Activated CD8-positive, alpha-beta memory T cell treated with anti-CD3 and anti-CD28 coated beads for 1 hour (primary cell): Measurements from ENCODE around the gene IGIP.

Experiments used
- DNase-seq, 2 donors: peaks; one replicate each; pipeline ENCODE4 v3.0.0-alpha.2; 2020; ENCODE audit warnings: low read depth in 1 of 2; ENCODE audit errors: extremely low read depth in 1 of 2

Gene IGIP

DNA sequence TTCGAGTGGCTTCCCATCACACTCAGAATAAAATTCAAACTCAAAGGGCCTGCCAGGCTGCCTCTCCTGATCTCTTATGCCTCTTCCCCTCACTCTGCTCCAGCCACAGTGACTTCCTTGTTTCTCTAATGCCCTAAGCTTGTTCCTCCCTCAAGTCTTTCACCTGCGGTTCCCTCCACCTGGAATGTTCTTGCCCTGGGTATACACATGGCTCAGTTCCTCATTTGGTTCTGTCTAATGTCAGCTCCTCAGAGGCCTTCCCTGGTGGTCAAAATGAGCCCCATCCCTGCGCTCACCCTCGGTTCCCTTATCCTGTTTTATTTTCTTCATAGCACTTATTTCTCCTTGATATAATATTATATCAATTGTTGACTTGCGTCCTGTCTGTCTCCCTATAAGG lies 36.5 kb downstream of the IGIP start:
- no peak for DNase-seq

DNA sequence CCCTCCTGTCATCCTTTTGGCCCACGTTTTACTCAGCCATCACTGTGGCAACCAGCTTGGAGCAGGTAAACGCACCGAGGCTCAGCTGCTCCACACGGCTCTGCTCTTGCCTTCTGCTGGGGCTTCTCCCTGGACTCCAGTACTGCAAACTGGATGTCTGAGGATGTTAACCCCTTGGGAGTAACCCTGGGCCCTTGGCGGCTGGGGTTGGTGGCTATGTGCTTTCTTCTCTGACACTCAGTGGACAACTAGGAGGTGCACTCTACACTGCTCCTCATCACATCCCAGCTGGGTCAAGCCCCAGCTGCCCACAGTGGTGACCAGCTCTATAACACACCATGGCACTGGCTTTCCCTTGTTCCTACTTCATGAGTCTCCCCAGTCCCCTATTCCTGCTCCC lies 37.0 kb downstream of the IGIP start:
- DNase-seq, result no peak

DNA sequence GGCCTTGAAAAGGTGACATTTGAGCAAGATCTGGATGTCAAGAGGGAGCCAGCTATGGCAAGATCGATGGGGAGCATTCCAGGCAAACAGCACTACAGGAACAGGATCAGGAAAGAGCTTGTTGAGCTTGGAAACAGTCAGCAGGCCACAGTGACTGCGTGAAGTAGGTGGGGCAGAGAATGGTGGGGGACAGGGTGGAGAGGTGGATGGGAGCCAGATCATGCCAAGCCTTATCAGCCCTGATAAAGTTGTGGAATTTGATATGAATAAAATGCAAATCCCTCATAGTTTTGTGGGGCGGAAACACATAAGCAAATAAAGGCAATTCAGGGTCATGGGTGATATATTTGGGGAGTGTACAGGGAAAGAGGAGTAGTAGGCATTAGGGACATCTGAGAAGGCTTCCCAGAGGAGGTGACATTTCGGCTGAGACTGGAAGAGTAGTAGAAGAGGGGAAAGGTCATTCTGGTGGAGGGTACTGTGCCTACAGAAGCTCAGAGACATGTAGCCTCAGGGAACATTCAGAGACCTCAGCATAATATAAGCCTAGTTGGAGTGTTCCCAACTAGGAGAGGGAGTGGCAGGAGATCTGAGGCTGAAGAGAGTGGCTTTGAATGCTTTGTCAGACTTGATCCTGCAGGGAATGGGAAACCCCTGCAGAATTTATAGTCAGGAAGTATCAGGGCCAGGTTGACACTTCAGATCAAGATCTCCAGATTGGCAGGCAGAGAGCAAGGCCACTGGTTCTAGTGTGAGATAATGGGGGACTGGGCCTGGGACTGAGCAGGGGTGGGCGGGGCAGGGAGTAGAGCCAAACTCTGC lies 39.6 kb downstream of the IGIP start:
- DNase-seq, result no peak

DNA sequence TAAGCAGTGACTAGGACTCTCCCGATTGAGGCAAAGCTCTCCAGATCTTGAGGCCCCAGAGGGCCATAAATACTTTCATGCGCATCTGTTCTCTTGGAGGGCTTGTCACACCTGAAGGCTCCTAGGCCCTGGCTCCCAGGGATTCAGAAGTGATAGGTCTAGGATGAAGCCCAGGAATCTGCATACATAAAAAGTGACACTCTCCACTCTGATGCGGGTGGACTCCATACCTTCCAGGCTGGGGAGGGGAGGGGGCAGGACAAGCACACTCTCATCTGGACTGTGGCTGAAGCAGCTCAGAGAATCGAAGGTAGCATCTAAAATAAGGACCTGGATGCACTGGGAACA lies 40.2 kb downstream of the IGIP start:
- DNase-seq, result no peak

DNA sequence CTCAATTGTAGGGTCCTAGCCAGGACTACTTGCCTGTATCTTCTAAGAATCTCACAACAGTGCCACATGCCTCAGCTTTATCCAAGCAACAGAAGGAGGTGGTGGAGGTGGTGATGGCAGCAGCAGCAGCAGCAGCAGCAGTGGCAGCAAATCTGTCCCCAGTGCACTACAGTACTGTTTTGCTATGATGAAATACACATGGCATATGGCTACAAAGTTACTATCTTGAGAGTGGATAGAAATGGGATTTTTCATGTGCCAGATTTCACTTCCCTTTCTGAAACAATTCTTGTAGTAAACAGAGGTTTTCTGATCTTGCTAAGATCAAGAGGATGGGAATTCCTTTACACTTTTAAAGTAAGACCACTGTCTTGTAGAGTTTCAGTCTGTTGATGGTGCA lies 41.2 kb downstream of the IGIP start:
- DNase-seq, result no peak

DNA sequence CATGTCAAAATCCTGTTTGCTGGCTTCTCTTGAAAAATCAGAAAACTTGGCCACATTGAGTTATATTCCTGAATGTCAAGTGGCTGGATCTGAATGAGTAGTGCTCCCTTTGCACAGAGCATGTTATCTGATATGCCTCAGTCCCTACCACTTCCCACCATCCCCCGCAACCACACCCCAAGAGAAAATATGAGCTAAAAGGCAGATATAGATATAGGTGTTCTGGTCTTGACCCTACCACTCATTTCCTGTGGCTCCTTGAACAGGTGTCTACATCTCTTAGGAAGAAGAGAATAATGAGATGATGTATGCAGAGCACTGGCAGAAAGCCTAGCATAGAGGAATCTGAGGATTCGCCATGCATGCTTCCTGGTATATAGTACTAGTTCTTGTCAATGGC lies 42.6 kb downstream of the IGIP start:
- DNase-seq, result no peak

DNA sequence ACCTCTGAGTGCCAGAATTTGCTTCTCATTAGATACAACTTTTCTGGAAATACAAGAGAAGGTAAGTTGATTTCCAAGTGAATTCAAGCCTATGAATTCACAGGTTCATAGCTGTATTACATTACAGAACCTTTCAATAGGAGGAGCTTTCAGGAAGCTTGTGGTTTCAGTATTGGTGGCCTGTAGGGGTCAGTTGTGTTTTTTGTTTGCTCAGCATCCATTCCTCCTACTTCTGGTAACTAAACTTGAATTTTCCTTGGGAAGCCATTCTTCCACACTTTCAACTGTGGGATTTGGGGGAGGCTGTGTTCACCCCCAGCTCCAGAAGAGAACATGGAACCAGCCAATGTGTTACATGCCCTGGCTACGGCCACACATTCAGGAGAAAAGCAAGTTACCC lies 43.7 kb downstream of the IGIP start:
- no peak for DNase-seq

DNA sequence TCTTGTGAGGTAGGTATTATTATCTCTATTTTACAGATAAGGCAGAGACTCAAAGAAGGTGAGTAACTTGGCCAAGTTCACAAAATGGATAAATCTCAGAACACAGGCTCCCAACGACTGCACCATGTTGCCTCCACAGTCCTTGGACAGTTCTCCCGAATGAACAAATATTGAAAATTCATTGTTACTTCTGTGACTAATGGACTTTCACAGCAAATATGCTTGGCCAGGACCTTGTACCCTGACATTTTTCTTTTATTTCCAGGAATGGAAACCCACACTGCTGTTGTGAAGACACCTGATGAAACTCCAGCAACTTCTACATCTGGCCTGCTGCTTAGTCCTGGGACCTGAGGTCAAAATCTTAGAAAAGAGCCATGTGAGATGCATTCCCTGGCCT lies 46.7 kb downstream of the IGIP start:
- DNase-seq, result no peak

DNA sequence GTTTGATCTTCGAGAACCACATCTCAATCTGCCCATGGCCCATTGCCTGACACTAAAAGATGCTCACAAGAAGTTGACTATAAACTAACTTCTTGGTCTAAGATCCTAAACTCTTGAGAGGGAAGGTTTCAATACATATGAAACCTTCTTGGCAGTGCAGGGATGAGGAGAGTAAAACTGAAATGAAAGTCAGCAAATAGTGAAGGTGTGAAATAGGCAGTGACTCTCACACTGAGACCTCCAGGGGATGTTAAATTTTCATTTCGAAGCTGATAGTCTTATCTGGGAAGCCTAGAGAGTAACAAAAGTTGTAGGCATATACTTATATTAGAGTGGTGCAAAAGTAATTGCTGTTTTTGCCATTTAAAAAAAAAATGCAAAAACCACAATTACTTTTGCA lies 48.3 kb downstream of the IGIP start:
- no peak for DNase-seq

DNA sequence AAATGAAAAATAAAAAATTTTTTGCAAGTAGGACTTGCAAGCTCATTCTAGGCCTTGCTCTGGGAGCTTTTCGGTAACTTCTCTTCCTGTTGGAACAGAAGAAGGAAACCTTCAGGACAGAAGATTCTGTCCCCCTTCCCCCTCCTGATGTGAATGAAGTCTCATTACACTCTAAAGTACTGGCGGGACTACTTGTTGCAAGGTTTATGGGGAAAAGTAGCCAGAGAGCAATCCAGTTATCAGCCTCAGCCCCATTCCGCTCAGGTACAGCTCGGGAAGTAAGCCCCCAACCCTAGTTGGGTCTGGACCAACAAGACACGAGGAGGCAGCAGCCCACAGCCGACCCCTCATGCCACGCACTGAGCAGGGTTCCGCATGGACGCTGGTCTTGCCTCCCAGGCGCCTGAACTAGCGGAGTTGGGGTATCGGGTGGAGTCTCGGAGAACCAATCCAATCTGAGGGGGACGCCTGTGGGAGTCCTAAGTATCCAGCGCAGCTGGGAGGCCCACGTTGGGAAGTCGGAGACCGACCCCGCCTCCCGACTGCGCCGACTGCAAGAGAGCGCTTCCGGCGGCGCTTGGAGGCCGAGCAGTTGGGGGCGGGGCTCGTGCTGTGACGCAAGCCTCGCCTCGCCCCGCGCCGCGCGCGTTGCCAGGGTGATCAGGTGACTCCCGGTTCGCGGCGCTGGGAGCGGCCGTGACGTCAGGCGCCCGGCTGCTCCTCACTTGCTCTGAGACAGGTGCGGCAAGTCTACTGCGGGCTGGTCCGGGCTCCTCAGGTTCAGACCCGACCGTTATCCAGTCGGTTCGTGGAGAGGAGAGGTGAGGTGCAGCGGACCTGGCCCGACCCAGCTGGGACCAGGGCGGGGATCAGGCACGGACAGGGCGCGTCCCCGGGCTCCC lies 49.0 kb downstream of the IGIP start, which contains the start of gene CYSTM1:
TSS of gene CYSTM1 (plus strand) at position 724 of the 902 bp plus-strand sequence. CDS start 19,278 bp downstream, outside the sequence.
- DNase-seq, result peak; percentile 90 to 95

DNA sequence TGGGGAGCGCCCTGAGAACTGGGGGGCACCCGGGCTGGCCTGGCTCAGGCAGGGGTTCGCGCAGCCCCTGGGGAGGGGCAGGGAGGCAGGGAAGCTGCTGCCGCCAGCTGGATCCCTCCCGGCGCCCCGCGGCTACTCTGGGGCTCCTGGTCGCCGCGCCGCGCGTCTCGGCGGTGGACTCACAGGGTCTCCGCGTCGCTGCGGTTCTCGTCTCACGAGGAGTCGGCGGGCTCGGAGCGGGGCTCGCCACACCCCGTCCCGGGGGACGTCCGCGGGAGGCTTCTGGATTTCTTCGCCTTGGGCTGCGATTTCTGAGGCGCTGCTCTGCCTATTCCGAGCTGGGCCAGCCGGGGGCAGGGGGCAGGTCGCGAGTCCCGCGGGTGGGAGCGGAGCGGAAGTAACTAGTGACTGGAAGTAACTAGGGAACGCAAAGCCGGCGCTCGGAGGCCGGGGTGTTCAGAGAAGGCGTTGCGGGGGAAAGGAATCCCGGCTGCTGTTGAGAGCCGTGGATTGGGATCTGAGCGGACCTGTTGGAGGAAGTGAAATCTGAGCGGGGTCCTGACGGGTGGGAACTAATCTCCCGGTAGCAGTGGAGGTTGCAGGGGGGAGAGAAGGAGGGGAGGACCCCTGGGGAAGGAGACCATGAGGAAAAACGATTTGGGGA lies 49.8 kb downstream of the IGIP start:
- DNase-seq, result peak in 1 of 2 donors; percentile 34

DNA sequence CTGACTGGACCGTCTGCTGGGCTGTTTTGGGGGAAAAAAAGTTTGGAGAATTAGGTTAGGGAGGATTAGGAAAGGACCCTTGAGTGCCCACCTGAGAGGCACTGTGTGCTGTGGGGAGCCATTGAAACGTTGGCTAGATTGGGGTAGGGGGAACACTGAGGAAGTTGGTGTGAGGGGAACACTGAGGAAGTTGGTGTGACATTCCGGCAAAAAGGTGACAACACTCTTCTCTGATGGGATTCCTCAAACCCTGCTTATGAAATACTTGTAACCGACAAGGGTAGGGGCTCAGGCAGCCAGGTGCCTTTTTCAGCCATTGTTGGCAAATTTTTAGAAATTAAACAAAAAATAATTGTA lies 50.3 kb downstream of the IGIP start:
- no peak for DNase-seq

DNA sequence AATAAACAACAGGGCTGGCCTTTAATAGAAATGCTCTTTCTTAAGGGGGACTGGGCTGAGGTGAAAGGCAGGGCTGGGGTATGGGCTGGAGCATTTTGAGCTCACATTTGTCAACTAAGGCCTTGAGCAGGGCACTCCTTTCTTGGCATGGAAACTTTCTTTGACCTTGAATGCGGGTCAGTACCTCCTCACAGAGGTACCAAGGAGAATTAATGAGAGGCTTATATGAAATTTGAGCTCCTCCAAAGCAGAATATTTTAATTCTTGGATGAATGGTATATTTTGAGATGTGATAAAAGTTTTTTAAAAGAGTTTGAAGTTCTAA lies 52.3 kb downstream of the IGIP start:
- DNase-seq, result no peak

DNA sequence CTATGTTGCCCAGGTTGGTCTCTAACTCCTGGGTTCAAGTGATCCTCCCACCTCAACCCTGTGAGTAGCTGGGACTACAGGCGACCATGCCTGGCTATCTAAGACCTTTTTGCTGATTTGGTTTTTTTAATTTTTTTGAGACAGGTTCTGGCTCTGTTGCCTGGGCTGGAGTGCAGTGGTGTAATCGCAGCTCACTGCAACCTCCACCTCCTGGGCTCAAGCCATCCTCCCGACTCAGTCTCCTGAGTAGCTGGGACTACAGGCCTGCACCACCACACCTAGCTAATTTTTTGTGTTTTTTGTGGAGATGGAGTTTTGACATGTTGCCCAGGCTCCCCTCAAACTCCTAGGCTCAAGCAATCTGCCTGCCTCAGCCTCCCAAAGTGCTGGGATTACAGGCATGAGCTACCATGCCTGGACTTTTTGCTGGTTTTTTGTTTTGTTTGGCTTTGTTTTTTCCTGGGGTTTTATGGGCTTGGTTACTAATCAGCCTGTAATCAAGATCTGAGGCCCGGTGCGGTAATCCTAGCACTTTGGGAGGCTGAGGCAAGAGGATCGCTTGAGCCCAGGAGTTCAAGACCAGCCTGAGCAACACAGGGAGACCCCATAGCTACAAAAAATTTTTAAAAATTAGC lies 52.9 kb downstream of the IGIP start:
- DNase-seq, result no peak
